HG03432 (cell line): ENCODE data around the gene OVOL2.

Experiments used
- ATAC-seq: cut with Tn5 transposase; IDR thresholded peaks from one replicate; pipeline ENCODE4 v1.9.1; 2021; ENCODE audit warnings: mild to moderate bottlenecking, moderate library complexity; ENCODE audit not compliant: unreplicated experiment

The OVOL2 gene

DNA sequence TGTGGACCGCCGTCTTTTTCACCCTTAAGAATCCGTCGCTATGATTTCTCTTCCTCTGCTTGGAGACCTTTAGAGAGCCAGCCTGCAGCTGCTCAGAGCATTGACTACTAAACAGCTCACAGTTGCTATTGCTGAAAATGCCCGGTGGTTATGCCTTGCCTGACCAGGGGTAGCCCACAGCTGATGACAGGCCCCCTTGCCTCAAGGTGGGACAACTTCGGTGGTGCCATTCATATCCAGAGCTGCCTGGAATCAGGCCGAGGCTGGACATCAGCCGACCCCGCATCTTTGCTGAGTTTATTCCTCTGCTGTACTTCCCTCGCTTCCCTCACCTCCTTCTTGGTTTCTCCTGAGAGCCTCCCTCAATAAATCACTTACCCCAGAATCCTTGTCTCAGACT, 39.6 kb downstream of the OVOL2 start:
- ATAC-seq, result no peak

DNA sequence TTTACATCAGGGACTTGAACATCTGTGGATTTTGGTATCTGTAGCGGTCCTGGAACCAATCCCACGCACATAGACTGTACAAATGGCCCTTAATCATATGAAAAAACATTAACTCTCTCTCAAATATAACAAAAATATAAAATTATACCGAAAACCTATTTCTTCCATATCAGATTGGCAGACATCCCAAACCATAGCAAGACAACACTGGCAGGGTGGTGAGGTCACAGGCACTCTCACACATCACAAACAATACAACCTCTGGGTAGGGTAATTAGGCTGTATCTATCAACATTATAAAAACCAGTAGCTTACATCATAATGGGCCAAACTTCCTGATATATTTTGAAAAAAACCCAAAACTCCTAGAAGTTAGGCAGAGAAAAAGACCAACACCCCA, 40.9 kb downstream of the OVOL2 start:
- ATAC-seq, result no peak

GRCh38 chr20:18014411-18014810, 43.3 kb downstream of the OVOL2 start:
- ATAC-seq, result no peak

DNA sequence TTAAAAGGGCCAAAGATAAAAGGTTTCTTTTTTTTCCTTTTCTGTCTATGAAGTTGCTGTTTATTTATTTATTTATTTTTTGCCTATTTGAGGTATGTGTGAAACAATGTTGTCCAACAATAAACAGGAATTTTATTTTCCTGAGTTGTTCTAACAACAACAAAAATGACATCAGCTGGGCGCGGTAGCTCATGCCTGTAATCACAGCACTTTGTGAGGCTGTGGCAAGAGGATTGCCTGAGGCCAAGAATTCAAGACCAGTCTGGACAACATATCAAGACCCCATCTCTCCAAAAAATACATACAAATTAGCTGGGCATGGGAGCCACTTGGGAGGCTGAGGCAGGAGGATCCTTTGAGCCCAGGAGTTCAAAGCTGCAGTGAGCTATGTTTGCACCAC, 44.8 kb downstream of the OVOL2 start:
- ATAC-seq, result no peak

GRCh38 chr20:18011951-18012645, 45.6 kb downstream of the OVOL2 start:
- ATAC-seq, result no peak

GRCh38 chr20:18011482-18011881, 46.2 kb downstream of the OVOL2 start:
- no peak for ATAC-seq

- ATAC-seq, result no peak
Observed at GRCh38 chr20:18009116-18009515, 48.6 kb downstream of the OVOL2 start.

DNA sequence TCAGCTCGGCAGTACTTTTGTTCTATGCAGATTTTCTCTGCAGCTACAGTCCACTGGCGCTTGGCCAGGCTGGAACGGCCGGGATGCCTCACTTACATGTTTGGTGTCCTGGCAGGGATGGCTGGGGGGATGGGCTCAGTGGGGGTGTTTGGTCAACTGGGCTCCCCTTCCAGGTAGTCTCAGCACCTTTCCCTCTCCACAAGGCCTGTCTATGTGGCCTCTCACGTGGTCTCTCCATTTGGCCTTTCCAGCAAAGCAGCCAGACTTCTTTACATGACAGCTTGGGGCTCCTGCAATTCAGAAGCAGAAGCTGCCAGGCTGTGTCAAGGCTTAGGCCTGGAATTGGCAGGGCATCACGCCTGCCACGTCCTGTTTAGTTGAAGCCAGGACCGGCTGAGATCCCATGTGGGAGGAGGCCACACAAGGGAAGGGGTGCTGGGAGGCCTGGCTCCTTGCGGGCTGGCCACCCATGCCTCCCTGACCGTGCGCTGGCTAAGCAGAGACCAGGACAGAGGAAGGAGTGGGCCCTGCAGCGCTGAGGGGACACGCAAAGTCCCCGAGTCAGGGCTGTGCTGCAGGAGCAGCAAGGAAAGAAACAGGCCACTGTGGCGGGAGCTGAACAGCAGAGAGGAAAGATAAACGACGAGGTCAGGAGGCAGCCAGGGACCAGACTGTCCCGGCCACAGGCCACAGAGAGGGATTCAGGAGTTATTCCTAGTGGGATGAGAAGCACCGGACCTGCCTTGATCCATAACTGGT, 50.0 kb downstream of the OVOL2 start:
- no peak for ATAC-seq

- no peak for ATAC-seq
Observed at GRCh38 chr20:18006684-18007083, 51.0 kb downstream of the OVOL2 start.

DNA sequence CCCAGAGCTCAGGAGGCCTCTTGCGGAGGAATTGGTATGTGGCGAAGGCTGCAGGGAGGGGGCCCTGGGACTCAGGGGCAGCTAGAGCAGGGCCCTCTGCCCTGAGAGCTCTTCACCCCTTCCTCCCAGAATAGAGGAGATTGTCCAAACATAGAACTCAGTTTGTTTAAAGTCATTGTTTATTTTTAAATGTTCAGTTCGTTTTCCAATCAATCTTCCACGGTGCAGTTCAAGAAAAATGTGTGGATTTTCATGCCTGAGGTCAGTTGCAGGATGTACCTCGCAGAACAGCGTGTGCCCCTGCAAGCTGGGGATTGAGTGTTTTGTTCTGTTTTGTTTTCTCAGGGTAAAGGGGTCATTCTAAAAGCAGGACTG, 51.7 kb downstream of the OVOL2 start:
- no peak for ATAC-seq

DNA sequence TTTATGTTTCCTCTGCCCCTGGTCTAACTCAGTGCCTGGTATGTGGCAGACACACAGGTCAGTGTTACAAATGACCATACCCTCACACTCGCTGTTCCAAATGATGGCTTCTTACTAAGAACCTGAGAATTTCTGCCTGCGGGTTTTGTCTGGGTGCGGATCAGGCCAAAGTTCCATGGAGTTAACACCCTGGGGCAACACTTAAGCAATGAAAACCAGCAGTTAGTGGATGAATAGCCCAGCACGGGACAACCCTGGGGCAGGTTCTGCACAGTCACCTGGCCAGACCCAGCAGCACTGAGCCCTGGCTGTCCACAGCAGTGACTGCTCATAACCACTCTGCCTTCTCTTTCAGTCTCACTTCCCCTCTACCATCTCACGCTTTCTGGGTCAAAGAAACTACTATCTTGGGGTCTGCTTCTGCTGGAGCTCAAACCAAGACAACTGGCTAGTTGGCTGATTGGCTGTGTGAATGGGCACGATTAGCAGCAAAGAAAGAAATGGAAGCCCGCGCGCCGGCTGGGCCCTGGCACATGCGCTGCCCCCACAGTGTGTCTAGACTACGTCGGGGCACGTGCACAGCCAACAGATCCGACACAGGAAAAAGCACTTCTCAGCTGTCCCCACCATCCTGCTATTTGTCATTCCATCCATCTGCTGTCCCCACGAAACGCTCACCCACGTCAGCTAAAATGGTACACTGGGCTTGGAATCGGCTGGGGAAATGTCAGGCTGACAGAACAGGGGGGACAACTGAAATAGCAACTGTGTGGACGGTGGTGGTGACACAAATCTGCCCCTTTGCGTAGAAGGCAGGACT, 52.3 kb downstream of the OVOL2 start:
- peak; percentile 94 for ATAC-seq

DNA sequence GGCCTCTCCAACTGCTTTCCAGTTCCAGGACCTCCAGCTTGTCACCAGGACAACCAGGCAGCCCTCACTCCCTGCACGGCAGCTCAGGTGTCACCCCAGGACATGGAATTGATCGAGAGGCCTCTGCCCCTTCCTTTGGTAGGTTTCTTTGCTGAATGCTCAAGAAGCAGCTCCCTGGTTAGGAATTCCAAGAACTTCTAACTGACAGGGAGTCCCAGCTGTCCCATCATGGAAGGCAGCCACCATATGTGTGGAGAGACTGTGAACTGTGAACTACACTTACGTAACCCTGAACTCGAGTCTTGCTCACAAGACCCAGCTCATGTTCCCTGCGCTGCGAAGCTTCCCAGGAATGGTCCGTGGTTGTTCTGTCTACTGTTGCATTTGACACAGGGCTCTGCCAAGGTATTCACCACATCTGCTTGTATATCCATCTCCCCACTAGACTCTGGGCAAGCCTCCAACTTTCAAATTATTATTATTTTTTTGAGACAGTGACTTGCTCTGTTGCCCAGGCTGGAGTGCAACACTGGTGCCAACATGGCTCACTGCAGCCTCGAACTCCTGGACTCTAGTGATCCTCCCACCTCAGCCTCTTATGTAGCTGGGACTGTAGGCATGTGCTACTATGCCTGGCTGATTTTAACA, 53.2 kb downstream of the OVOL2 start:
- no peak for ATAC-seq

DNA sequence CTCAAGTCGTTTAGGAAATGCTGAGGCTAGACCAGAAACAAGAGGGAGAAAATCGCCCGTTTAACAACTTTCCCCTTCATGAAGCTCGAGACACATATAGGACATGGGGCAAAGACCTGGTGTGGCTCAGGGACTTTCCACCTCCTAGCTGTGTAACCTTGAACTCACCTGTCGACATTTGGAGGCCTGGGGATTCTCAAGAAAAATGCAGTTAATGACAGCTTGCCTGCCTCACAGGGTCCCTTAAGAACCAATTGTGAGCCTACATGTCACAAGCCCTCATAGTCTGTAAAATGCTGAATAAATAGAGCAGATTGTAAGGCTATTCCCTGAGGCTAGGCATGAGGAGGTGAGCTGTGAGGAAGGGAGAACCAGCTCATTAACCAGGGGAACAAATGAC, 53.8 kb downstream of the OVOL2 start:
- peak; percentile 45 for ATAC-seq

DNA sequence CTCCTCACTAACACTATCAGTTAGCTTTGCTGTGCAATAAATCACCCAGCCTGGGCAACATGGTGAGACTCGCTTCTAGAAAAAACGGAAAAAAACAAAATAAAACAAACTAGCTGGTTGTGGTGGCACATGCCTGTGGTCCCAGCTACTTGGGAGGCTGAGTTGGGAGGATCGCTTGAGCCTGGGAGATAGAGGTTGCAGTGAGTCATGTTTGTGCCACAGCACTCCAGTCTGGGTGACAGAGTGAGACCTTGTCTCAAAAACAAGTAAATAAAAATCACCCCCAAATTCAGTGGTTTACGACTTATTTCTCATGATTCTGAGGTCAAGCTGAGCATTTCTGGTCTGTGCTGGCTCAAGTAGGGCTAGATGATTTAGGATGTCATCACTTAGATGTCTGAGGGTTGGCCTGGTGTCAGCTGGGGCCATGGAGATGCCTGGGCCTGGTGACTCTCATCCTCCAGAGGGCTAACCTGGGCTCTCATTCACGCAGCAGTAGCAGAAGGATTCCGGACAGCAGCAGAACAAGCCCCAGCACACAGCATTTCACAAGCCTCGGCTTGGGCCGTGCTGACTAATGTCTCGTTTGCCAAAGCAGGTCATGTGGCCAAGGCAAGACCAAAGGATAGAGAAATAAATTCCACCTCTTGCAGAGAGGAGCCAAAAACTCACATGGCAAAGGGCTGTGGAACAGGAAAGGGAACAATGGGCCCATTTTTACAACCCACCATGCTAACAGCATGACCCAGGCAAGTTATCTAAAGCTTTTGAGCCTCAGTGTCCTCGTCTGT, 56.4 kb downstream of the OVOL2 start:
- no peak for ATAC-seq

DNA sequence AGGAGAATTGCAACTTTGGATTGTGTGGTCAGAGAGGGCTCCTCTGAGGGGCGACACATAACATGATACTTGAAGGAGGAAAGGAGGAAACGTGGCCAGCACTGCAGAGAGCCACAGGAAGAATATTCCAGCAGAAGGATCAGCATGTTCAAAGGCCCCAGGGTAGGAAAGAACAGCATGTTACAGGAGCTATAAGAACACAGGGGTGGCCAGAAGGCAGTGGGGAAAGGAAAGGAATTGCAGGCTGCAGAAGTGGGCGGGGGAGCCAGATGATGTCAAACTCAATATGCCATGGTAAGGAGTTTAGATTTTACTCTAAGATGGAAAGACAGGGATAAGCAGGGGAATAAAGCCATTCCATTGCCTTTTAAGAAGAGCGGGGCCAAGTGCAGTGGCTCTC, 58.1 kb downstream of the OVOL2 start:
- no peak for ATAC-seq

- no peak for ATAC-seq
Observed at GRCh38 chr20:17998446-17998845, 59.3 kb downstream of the OVOL2 start.

GRCh38 chr20:17995967-17996819, 61.5 kb downstream of the OVOL2 start:
- ATAC-seq, result peak; percentile 46

GRCh38 chr20:17993546-17993945, 64.2 kb downstream of the OVOL2 start:
- no peak for ATAC-seq

- no peak for ATAC-seq
Observed at GRCh38 chr20:17992847-17993513, 64.7 kb downstream of the OVOL2 start.
